Measurements from ENCODE around the gene LAMB4. TPM values are rescaled to one million over a fixed set of nuclear protein-coding genes. Genes with fewer than 3 reads are reported as not detected.

The LAMB4 gene
- polyA plus RNA-seq, 6 donors from 2014 or later, result not detected

Other genes with a start within 250 kb of the LAMB4 start
- gene DLD, start 239.2 kb downstream of the LAMB4 start, polyA plus RNA-seq (ENCODE audit: low read depth in 6 of 6), result 10 to 100 TPM; 35.3 to 49.5 (median 42.9) TPM
- 1 to 10 TPM in 1 of 6 donors, under 1 TPM in 1, not detected in 4; 0.82 to 1.1 TPM for gene LAMB1, start 127.2 kb downstream of the LAMB4 start, polyA plus RNA-seq (ENCODE audit: low read depth in 6 of 6)

Data from naive B cell (primary cell).